Measurements from ENCODE around the gene CFAP251. TPM values are rescaled to one million over a fixed set of nuclear protein-coding genes. Genes with fewer than 3 reads are reported as not detected.

CFAP251 gene
- total RNA-seq, 1 experiment from 2014 or later = 0.81 TPM

- H3K14ac ChIP-seq (ENCODE audit: insufficient read depth, low read length) = no peak overlapping the region
- H2AK5ac ChIP-seq (ENCODE audit: insufficient read length, low read length) = no peak overlapping the region
- no peak overlapping the region for H2BK120ac ChIP-seq (ENCODE audit: low read depth, low read length, poor library complexity, severe bottlenecking)
- no peak overlapping the region for H2BK12ac ChIP-seq (ENCODE audit: insufficient read length, low read depth, low read length)
- H3K23ac ChIP-seq (ENCODE audit: insufficient read length, low read depth, low read length) = no peak overlapping the region
- H3K79me1 ChIP-seq (ENCODE audit: insufficient read depth, low read depth, low read length, poor library complexity, severe bottlenecking) = no peaks in the 10 kb centered on the region
- no peaks in the 10 kb centered on the region for H3K9me3 ChIP-seq (ENCODE audit: control insufficient read depth, low read depth, low read length)
- H3K23me2 ChIP-seq (ENCODE audit: insufficient read length, low read depth, low read length, poor library complexity, severe bottlenecking) = no peaks in the 10 kb centered on the region
- no peak overlapping the region for H2AFZ ChIP-seq (ENCODE audit: low read length)
- H3K4ac ChIP-seq (ENCODE audit: low read depth, low read length) = no peak overlapping the region
- H3K27ac Mint-ChIP-seq = no peak overlapping the region; a peak in 1 of 7 replicates
- H3K18ac ChIP-seq (ENCODE audit: insufficient read length, low read depth, low read length) = no peak overlapping the region
- H3K4me1 ChIP-seq (ENCODE audit: insufficient read depth, low read length) = no peaks in the 10 kb centered on the region
- H4K8ac ChIP-seq (replicated peaks; ENCODE audit: insufficient read length, low read depth, low read length) = no peak overlapping the region
- DNase-seq = no peak
- H3K56ac ChIP-seq (ENCODE audit: insufficient read length, low read depth, low read length) = no peak overlapping the region
- H4K20me1 ChIP-seq (ENCODE audit: control insufficient read depth, insufficient read depth, insufficient read length) = no peaks in the 10 kb centered on the region
- no peak overlapping the region for H4K5ac ChIP-seq (ENCODE audit: insufficient read length, low read depth, low read length)
- H3K4me2 ChIP-seq (ENCODE audit: insufficient read depth, insufficient read length, low read length) = no peak overlapping the region
- no peak overlapping the region for H4K91ac ChIP-seq (ENCODE audit: insufficient read length, low read depth, low read length)
- H3K27ac ChIP-seq (ENCODE audit: insufficient read length, low read depth, low read length) = no peak overlapping the region
- TF ChIP-seq CTCF (conservative IDR thresholded peaks at IDR 0.05) = no peak
- H3K9ac ChIP-seq (ENCODE audit: extremely low read depth, insufficient read length, low read length) = no peak overlapping the region
- peaks cover 7 to 8% of the 10 kb centered on the region in 2 experiments; a peak in 3 of 4 replicates for H3K4me1 Mint-ChIP-seq
- peaks cover 6% of the 10 kb centered on the region; the same call in 1 of the 2 replicates for H3K27me3 Mint-ChIP-seq (ENCODE audit: low read depth)
- H3K4me3 Mint-ChIP-seq = no peak overlapping the region
- H3K79me2 ChIP-seq (ENCODE audit: insufficient read depth, low read length) = no peaks in the 10 kb centered on the region
- peaks cover 6 to 21% (median 15%) of the 10 kb centered on the region in 3 experiments; a peak in 6 of 7 replicates for H3K36me3 Mint-ChIP-seq (ENCODE audit: insufficient read depth in 1 of 3, low read depth in 3 of 3)
- peaks cover 13 to 20% of the 10 kb centered on the region in 2 experiments for H3K9me3 Mint-ChIP-seq
- no peak overlapping the region for H2BK20ac ChIP-seq (ENCODE audit: low read depth, low read length, poor library complexity, severe bottlenecking)
- no peaks in the 10 kb centered on the region for H3K27me3 ChIP-seq (ENCODE audit: insufficient read depth, low read length)
- no peak overlapping the region for H2BK5ac ChIP-seq (ENCODE audit: insufficient read length, low read length)
- H3T11ph ChIP-seq (ENCODE audit: low read length) = no peak overlapping the region
- H2BK15ac ChIP-seq (ENCODE audit: low read depth, low read length) = no peak overlapping the region
- no CpG with 5 or more reads among the region's 6 CpGs for WGBS (ENCODE audit: extremely low coverage, insufficient read length, low lambda C conversion rate)
Measured at GRCh38 chr12:121970581-121971300, 52.3 kb downstream of the CFAP251 start.

All from H9 (cell line).